GM21717 (cell line): ENCODE results near the gene SPAG16.
"Not testable (repeated sequence)": the region's sequence is repeated elsewhere in the genome, so short reads cannot be mapped to it uniquely, and the experiment has no call there.

Experiments
- ATAC-seq: cut with Tn5 transposase; IDR thresholded peaks from one replicate; pipeline ENCODE4 v1.9.1; 2021; ENCODE audit warnings: mild to moderate bottlenecking, moderate library complexity; ENCODE audit not compliant: unreplicated experiment

Gene SPAG16

GRCh38 chr2:213266421-213266820 is 17.8 kb upstream of the SPAG16 start:
- no peak for ATAC-seq

DNA sequence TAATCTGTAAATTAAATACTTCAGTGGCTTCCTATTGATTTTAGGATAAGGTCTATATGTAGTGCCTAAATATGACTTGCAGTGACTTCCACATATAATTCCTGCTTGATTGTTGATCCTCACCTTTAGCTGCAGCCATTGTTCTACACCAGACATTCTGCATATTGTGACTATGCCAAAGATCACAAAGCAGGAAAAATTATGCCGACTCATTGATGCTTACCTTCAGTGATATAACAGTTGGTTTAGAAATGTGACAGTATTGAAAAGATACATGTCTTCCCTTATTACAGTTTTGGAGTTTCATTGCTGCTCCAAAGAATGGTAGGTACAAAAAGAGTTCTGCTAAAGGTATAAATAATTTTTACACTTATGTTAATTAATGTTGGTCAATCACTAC is 12.3 kb upstream of the SPAG16 start:
- ATAC-seq = no peak

DNA sequence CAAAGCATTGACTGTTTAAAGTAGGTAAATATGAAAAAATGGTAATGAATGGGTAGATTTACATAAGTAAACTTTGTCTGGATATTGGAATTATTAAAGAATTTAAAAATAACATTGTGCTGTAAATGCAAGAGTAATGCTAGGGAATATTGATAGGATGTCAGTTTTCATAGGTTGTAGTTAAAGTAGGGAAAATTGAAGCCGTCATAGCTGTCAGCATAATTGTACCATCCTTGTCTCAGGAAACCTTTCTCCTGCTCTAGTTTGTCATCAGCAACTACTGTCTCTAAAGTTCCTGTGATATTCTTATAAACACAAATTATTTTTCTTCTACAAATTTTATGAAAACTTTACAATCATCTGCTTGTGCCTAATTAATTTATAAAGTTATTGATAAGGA is 10.1 kb upstream of the SPAG16 start:
- ATAC-seq = no peak

DNA sequence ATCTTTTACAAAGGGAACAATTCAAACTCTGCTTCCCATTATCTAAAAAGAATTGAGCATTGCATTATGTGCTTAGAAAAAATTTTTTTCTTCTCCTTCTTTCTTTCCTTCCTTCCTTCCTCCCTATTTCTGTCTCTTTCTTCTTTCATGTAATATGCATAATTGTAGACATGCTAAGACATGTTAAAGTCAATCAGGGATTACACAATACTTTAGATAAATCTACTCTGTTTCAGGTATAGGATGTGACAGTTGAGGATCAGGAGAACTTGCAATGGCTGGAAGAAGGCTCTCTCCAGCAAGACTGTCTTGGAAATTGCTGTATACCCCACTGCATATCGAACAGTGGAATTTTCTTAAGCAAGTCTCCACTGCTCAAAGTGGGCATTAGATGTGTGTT is 9.0 kb upstream of the SPAG16 start:
- no peak for ATAC-seq

DNA sequence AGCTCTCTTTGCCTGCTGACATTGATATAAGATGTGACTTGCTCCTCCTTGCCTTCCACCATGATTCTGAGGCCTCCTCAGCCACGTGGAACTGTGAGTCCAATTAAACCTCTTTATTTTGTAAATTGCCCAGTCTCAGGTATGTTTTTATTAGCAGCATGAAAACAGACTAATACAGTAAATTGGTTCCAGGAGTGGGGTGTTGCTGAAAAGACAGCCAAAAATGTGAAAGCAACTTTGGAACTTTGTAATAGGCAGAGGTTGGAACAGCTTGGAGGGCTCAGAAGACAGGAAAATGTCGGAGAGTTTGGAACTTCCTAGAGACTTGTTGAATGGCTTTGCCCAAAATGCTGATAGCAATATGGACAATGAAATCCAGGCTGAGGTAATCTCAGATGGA is 7.1 kb upstream of the SPAG16 start:
- ATAC-seq = not testable (repeated sequence)

- no peak for ATAC-seq
Observed at GRCh38 chr2:213279116-213279620, 5.1 kb upstream of the SPAG16 start.

GRCh38 chr2:213279971-213280370 is 4.3 kb upstream of the SPAG16 start:
- ATAC-seq = no peak

DNA sequence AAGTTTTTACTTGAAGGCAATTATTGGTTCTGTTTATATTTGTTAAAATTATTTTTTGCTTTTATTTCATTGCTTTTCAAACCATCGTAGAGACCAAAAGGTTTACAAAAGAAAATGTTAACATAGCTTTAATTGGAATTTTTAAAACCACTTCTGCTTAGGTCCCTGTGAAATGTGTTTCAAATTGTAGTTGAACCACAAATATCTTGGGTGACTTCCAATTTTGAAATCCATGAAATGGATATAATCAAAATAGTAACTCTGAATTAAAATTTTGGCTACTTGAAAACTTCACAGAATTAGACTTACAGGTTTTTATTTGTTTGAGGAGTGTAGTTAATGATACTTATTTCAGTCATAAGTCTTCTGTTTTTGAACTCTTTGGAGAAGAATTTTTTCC is 3.1 kb upstream of the SPAG16 start:
- no peak for ATAC-seq

- ATAC-seq = no peak
Observed at GRCh38 chr2:213285404-213285803, 1.1 kb downstream of the SPAG16 start.

GRCh38 chr2:213286161-213286560 is 1.9 kb downstream of the SPAG16 start:
- no peak for ATAC-seq

- ATAC-seq = no peak
Observed at GRCh38 chr2:213288913-213289700, 4.8 kb downstream of the SPAG16 start.

DNA sequence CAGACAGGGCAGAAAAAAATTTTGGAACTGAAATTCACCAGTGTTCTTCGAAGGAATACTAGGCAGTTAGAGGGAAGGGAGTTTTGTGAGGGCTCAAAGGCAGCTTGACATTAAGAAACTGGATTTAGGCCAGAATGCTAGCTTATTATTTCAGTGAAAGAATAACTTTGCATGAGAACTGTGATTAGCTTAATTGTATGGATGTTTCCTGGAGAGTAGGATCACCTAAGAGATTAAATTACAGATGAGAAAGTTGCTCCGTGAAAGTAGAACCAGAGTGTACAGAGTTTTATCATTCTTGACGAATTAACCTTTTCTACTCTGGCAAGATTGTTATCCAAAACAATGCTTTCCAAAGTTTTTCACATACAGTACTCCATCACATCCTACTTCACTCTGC is 6.2 kb downstream of the SPAG16 start:
- ATAC-seq = no peak

DNA sequence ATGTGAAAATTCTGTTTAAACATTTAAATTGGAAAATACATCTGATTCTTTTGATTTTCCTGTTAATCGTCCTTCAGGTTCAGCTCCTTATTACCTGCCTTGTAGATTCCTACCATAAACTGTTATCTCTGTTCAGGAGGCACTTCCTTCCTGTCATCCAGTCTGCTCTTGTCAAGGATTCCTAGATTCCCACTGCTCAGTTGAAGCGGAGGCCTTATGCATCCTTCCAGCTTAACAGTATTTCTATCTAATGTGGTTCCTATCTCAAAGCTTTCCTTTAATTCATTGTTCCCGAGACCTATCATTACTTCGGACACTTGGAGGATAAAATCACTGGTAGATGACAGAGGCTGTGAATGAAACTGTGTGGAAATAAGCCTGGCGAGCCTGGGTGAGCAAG is 12.0 kb downstream of the SPAG16 start:
- ATAC-seq = no peak

DNA sequence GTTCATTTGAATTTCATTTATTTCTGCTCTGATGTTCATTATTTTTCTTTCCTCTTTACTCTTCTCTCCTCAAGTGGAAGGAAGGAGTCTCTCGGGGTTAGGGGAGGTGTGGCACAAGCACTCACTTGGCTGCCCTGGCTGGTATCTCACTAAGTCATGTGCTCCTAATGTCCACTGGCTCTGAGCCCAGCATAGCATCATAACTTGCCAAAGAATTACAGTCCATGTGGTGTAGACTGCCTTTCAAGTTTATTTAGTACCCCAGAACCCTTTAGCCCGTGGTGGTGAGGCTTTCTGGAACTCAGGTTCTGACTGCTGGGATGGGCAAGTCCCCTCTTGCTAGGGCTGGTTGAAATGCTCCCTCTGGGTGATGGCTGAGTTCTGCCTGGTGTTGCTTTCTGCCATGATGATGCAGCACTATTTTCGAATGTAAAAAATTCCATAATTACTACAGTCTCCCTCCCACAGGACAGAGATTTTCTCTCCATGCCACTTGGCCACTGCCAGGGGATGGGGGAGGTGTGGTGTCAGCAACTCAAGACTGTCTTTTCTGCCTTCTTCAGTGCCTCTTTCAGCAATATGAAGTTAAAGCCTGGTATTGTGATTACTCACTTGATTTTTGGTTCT is 22.2 kb downstream of the SPAG16 start:
- no peak for ATAC-seq

GRCh38 chr2:213315168-213315876 is 31.1 kb downstream of the SPAG16 start:
- ATAC-seq = no peak

- no peak for ATAC-seq
Observed at GRCh38 chr2:213316001-213316735, 31.9 kb downstream of the SPAG16 start.

DNA sequence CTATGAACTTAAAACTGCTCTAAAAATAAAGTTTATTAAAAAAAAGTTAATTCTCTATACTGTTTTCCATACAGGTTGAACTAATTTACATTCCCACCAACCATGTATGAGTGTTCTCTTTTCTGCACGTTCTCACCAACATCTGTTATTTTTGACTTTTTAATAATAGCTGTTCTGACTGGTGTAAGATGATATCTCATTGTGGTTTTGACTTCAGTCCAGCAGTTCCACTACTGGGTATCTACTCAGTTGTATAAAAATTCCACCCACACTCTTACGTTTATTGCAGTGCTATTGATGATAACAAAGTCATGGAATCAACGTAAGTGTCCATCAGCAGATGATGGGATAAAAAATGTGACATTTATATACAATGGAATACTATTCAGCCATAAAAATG is 33.7 kb downstream of the SPAG16 start:
- no peak for ATAC-seq

GRCh38 chr2:213320604-213321003 is 36.3 kb downstream of the SPAG16 start:
- ATAC-seq = no peak

DNA sequence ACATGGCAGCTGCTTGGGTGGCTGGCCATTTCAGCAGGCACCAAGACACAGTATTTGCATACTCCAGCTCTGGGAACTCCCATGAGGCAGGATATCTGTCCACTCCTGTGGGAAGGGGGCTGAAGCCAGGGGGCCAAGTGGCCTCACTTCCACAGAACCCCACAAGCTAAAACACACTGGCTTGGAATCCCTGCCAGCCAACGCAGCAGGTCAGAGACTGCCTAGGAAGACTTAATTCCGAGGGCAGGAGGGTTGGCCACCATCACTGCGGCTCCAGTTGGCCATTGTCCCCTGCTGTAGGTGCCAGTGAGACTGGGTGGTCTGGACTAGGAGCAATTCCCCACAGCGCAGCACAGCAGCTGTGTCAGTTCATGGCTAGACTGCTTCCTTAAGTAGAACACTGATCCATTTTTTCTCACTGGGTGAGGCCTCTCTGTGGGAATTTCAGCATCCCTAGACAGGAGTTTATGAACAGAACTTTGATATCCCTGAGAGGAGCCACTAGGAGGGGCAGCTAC is 52.0 kb downstream of the SPAG16 start:
- no peak for ATAC-seq

DNA sequence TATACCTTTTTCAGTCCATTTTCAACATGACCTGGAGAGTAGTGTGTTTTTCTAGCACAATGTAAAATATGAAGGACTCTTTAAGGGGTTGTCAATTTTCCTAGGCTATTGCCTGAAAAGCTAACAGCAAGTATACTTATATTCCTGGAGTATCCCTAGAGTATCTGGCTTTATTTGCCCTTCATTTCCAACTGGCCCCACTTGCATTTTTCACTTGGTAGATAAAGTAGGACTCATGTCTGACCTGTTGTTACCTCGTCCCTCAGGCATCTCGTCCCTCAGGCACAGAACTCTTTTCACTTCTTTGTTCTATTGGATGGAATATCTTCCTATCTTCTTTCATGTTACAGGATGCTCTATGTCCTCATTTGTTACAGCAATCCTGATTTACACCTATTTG is 69.2 kb downstream of the SPAG16 start:
- ATAC-seq = no peak

GRCh38 chr2:213376644-213377043 is 92.4 kb downstream of the SPAG16 start:
- no peak for ATAC-seq
